Measurements from ENCODE around the gene TSPAN11.
"Not testable (repeated sequence)": the region's sequence is repeated elsewhere in the genome, so short reads cannot be mapped to it uniquely, and the experiment has no call there.

TSPAN11 gene

GRCh38 chr12:31004666-31005065 is 78.1 kb downstream of the TSPAN11 start:
- DNase-seq = no peak

GRCh38 chr12:31005256-31005943 is 78.9 kb downstream of the TSPAN11 start:
- DNase-seq = no peak

- DNase-seq = no peak
These were observed 79.4 kb downstream of the TSPAN11 start for GRCh38 chr12:31005944-31006361.

- no peak for DNase-seq
These were observed 80.0 kb downstream of the TSPAN11 start for GRCh38 chr12:31006416-31007152.

- DNase-seq = no peak
These were observed 80.6 kb downstream of the TSPAN11 start for GRCh38 chr12:31007153-31007495.

- DNase-seq = no peak
These were observed 81.2 kb downstream of the TSPAN11 start for GRCh38 chr12:31007636-31008175.

GRCh38 chr12:31008241-31008761 is 81.8 kb downstream of the TSPAN11 start:
- DNase-seq = peak; percentile 79

- DNase-seq = peak; percentile 80
These were observed 82.7 kb downstream of the TSPAN11 start for GRCh38 chr12:31008961-31009840.

GRCh38 chr12:31009976-31010375 is 83.4 kb downstream of the TSPAN11 start:
- DNase-seq = no peak

- no peak for DNase-seq
These were observed 84.8 kb downstream of the TSPAN11 start for GRCh38 chr12:31011336-31011735.

- no peak for DNase-seq
These were observed 85.4 kb downstream of the TSPAN11 start for GRCh38 chr12:31011746-31012566.

GRCh38 chr12:31012567-31012891 is 86.0 kb downstream of the TSPAN11 start:
- not testable (repeated sequence) for DNase-seq

- no peak for DNase-seq
These were observed 88.7 kb downstream of the TSPAN11 start for GRCh38 chr12:31015215-31015614.

GRCh38 chr12:31016057-31016456 is 89.5 kb downstream of the TSPAN11 start:
- no peak for DNase-seq

- DNase-seq = no peak
These were observed 91.0 kb downstream of the TSPAN11 start for GRCh38 chr12:31017535-31017934.

- DNase-seq = no peak
These were observed 91.7 kb downstream of the TSPAN11 start for GRCh38 chr12:31018106-31018789.

- no peak for DNase-seq
These were observed 92.4 kb downstream of the TSPAN11 start for GRCh38 chr12:31018790-31019505.

GRCh38 chr12:31019561-31019960 is 93.0 kb downstream of the TSPAN11 start:
- DNase-seq = no peak

- no peak for DNase-seq
These were observed 93.4 kb downstream of the TSPAN11 start for GRCh38 chr12:31019976-31020375.

- no peak for DNase-seq
These were observed 94.0 kb downstream of the TSPAN11 start for GRCh38 chr12:31020385-31021166.

Measured in NCI-H524 treated with DMSO at 0.1 percent for 48 hours (cell line).